Measurements from ENCODE around the gene PTMA.
"Not testable (repeated sequence)": the region's sequence is repeated elsewhere in the genome, so short reads cannot be mapped to it uniquely, and the experiment has no call there.

PTMA gene, protein sequence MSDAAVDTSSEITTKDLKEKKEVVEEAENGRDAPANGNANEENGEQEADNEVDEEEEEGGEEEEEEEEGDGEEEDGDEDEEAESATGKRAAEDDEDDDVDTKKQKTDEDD

DNA sequence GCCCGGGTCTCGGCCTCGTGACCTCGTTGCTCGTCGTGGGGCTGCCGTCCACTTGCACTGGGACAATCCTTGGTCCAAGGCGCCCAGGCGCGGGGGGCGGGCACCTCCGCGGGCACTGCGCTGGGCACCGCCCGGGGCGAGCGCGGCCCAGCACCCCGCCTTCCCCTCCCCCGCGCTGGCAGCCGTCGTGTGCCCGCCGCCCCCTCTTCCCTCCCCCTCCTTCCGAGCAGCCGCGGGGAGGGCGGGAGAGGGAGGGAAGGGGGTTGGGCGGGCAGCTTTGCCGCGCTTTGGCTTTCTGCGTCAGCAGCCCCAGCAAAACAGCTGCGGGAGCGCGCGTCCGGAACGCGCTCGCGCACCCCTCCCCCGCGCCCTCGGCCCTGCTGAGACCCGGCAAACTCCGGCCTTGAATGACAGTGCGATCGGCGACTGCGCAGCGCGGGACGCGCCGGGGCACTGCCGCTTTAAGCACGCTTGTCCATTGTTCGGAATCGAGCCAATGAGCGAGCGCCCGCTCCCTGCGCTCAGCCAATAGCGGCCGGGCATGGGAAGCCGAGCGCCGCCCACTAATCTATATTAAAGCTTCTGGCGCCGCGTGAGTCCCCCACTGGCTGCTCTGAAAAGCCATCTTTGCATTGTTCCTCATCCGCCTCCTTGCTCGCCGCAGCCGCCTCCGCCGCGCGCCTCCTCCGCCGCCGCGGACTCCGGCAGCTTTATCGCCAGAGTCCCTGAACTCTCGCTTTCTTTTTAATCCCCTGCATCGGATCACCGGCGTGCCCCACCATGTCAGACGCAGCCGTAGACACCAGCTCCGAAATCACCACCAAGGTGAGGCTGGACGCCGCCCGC, at the start of gene PTMA:
TSS of gene PTMA (plus strand) at position 599 of the 846 bp plus-strand sequence. CDS start at position 781, 182 bp downstream.
- DNase-seq (ENCODE audit: low read depth): peak; percentile 99

DNA sequence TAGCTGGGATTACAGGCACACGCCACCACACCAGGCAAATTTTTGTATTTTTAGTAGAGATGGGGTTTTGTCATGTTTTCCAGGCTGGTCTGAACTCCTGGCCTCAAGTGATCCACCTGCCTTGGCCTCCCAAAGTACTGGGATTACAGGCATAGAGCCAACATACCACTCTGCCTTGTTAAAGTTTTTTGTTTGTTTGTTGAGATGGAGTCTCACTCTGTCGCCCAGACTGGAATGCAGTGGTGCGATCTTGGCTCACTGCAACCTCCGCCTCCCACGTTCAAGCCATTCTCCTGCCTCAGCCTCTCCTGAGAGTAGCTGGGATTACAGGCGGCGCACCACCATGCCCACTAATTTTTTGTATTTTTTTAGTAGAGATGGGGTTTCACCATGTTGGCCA, 48.3 kb upstream of the PTMA start:
- not testable (repeated sequence) for DNase-seq (ENCODE audit: low read depth)

DNA sequence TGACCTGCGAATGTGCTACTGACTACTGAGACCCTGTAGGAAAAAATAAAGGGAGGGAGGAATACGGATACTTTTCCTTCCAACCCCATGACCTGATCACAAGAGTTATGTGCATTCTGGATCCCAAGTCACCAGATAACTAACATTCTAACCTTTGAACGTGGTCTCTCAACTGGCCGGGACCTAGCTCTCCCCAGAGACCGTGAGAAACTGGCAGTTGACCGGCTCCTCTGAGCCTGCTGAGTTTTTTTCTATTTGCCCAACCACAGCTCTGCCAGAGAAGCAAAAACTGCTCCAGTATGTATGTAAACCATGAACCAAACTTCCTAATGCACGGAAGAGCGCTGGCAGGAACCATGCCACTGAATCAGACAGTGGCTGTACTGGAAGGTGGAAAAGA, 47.5 kb upstream of the PTMA start:
- no peak for DNase-seq (ENCODE audit: low read depth)

DNA sequence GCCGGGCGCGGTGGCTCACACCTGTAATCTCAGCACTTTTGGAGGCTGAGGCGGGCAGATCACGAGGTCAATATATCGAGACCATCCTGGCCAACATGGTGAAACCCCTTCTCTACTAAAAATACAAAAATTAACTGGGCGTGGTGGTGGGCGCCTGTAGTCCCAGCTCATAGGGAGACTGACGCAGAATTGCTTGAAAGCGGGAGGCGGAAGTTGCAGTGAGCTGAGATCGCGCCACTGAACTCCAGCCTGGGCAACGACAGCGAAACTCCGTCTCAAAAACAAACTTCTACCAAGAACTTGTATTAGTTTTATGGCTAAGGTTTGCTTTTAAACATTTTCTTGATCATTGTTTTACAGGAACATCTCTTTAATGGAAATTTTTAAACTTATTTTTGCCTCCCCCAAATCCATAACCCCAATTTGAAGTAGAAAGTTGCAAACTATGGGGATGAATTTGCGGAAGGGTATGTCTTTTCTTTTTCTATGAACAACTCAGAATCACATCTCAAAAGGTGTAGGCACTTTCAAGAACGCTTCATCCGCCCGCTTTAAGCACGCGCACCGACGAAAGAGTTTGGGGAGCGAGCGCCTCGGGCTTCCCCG, 46.8 kb upstream of the PTMA start:
- DNase-seq (ENCODE audit: low read depth): no peak

DNA sequence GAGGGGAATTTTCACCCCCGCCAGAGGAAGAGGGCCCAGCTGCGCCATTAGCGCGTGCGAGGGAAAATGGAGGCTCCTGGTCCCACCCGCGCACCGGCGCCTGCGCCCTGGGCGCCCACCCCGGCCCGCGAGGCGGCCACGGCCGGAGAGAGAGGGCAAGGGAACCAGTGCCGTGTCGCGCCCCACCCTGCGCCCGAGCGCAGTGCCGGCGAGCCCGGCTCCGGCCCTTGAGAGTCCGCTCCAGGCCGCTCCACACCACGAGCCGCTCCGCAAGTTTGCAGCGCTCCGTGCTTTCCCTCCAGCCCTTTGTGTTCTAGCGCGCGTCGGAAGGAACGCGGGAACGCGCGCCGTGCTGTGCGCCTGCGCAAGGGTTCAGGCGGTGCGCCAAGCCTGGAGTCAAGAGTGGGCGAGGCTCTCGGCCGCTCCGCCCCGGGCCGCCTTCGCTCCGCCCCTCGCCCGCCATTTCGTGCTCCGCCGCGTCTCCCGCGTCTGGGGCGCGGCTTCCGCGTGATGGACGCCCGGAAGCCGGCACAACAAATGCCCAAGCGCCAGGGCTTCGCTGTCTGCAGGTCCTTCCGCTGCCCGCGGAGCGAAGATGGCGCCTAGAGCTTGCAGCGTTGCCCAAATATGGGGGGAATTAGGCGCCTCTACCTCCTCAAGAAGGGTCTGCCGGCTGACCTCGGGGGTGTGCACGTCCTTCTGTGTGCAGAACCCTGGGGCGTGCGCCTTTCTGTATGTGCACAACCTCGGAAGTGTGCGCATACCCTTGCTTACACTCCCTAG, 46.1 kb upstream of the PTMA start:
- peak; percentile 98 for DNase-seq (ENCODE audit: low read depth)

DNA sequence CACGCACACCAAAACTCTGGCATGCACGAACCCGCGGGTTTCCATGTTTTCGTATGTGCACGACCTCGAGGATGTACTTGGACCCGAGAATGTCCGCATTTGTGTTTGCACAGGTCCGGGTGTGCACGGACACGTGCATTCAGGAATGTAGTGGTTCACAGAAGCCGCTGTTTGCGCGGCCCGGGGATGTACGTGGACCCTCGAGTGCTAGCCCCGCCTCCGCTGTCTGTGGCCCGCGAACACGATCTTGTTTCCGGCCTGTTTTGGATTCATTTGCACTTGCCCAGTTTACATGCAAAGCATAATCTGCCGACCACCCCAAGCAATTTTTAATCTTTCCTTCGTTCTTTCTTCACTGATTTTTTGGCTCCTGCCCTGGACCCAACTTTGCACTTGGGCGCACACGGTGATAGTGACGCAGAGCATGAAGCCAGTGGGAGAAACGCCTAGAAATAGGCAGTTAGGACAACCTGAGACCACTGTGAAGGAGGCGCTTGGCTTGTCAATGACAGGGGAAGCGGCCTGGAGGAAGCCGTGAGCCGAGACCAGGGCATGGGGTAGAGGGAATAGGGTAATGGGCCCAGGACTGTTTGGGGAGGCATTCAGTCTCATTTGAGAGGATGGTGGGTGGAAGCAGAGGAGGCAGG, 45.4 kb upstream of the PTMA start:
- no peak for DNase-seq (ENCODE audit: low read depth)

DNA sequence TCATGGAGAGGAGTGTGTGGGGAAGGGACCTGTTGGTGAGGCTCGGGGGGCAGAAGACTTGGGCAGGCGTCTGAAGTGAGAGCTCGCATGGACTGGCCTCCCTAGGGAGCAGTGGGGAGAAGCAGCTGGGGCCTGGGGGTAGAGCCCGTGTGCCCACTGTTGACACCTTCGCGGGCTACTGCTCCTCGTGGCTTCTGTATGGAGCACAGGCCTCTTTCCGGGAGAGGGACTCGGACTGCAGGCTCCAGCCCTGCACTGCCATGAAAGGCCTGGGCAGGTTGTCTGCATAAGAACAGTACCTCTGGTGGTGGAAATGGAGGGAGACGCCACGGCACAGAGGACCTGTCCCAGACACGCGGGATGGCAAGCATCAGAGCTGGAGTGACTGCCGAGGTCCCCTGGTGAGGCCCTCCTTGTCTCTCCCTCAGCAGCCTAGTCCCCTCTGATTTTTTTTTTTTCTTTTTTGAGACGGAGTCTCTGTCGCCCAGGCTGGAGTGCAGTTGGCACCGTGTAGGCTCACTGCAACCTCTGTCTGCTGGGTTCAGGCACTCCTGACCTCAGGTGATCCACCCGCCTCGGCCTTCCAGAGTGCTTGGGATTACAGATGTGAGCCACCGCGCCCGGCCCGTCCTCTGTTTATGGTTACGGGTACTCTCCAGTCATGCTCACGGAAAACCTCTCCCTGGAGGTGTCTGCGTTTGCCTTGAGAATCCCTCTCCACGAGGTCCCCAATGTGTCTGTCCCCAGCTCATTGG, 44.7 kb upstream of the PTMA start:
- DNase-seq (ENCODE audit: low read depth): no peak

DNA sequence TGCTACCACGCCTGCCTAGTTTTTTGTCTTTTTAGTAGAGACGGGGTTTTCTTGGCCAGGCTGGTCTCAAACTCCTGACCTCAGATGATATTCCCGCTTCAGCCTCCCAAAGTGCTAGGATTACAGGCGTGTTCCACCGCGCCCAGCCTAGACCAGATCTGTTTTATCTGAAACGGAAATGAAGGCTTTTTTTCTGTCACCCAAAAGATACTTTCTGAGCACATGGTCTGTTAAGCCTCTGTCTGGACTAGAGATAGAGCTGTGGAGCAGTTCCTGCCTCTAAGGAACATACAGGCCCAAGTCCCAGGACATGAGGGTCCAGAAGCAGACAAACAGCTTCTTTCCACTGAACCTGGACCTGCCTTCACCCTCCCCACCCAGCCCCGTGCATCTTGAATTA, 43.6 kb upstream of the PTMA start:
- no peak for DNase-seq (ENCODE audit: low read depth)

DNA sequence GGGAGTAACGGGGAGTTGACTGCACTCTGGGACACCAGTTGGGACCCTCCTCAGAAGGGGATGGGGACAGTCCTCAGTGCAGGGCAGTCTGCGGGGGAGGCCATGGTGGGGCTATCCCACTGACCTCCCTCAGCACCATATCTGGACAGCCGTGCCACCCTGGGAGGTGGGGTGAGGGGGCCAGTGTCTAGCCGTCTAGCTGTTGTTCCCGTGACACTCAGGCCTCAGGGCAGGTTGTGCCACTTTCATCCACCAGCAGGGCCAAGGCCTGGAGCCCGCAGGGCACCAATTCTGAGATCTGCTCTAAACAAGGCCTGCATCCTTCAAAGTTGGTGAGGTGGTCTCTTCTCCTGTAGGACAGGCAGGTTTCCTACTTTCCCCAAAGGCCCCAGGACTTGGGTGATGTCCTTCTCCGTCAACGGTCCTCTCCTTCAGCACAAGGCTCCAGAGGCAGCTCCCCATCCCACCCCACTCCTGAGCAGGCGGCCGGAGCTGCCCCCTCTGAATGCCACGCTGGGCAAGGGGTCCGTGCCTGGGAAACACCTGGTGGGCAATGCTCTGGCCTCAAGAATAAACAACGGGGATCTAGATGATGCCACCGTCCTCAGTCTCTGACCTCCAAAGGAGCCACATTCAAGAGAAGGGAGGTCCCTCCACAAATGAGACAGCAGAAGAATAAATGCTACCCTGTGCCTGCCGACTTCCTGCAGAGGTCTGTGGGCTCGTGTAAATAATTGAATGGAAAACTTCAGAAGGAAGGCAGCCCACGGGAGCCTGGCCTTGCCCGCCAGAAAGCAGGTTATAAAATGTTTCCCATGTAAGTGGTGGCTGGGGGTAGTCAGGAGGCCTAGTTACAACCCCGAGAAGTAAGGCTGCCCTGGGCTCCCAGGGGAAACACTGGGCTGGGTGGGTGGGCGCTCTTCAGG, 42.8 kb upstream of the PTMA start:
- no peak for DNase-seq (ENCODE audit: low read depth)

DNA sequence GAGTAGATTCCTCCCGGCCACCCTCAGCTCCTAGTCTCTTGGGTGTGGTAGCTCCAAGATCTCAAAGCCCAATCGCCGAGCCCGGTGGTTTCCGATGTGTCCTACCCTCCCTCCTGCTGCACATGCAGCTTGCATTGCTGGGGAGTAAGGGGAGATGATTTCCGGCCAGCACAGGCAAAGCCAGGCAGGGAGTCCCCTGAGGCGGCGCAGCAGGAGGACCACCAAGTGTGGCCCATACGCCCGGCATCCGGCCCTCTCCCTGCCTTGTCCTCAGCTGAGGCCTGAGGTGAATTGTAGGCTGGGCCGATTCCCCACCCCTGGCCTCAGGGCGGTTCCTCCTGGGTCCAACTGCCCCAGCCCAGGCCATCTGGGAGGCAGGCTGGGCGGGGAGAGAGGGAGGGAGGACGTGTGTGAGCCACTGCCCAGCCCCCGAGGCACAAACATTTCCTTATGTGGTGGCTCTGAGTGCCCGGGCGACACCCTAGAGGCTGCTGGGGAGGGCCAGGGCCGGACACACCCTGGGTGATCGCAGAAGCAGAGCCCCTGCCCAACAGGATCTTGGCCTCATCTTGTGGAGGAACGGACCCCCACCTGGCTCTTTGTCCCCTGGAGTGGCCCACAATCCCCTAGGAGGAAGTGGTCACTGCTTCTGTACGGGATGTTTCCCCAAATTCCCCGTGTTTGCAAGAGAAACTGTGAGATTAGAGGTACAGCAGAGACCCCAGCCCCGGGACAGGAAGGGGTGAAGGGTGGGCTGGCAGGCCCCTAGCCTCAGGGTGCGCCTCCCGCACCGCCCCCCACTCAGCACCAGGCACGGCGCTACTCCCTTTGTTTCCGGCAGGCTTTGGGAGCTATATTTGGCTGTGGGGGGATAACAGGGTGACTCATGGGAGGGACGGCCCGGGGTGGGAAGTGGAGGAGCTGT, 41.9 kb upstream of the PTMA start:
- DNase-seq (ENCODE audit: low read depth): peak; percentile 94

DNA sequence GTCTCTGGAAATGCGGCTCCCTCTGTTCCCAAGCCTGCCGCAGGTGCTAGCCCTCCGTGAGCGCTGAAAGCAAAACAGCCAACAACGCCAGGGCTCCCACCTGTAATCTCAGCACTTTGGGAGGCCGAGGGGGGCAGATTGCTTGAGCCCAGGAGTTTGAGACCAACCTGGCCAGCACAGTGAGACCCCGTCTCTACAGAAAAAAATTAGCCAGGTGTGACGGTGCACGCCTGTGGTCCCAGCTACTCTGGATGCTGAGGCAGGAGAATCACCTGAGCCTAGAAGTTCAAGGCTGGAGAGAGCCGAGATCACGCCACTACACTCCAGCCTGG, 41.3 kb upstream of the PTMA start:
- no peak for DNase-seq (ENCODE audit: low read depth)

DNA sequence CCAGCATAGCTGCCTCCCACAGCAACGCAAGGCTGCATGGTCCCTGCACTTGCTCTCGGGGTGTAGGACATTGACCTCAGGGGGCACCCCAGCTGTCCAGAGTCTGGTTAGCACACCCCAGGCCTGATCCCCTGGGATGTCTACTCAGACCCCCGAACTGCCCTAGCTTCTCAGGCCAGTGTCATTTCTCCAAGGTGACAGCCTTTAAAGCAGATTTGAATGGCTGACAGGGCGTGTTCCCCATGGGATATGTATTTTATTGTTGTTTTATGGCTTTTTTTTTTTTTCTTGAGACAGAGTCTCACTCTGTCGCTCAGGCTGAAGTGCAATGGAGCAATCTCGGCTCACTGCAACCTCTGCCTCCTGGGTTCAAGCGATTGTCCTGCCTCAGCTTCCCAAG, 40.8 kb upstream of the PTMA start:
- no peak for DNase-seq (ENCODE audit: low read depth)

DNA sequence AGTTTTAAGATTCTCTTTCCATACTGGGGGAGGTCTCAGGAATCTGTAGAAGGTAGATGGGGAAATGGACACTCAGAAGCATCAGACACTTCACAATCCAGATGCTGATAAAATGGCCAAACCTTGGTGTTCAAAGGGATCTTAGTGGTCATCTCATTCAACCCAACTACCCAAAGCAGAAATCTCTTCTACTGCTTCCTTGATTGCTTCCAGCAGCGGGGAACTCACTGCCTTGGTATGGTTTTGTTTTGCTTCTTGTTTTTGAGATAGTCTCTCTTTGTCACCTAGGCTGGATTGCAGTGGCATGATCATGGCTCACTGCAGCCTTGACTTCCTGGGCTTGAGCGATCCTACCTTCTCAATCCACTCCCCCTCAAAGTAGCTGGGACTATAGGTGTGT, 39.3 kb upstream of the PTMA start:
- no peak for DNase-seq (ENCODE audit: low read depth)

DNA sequence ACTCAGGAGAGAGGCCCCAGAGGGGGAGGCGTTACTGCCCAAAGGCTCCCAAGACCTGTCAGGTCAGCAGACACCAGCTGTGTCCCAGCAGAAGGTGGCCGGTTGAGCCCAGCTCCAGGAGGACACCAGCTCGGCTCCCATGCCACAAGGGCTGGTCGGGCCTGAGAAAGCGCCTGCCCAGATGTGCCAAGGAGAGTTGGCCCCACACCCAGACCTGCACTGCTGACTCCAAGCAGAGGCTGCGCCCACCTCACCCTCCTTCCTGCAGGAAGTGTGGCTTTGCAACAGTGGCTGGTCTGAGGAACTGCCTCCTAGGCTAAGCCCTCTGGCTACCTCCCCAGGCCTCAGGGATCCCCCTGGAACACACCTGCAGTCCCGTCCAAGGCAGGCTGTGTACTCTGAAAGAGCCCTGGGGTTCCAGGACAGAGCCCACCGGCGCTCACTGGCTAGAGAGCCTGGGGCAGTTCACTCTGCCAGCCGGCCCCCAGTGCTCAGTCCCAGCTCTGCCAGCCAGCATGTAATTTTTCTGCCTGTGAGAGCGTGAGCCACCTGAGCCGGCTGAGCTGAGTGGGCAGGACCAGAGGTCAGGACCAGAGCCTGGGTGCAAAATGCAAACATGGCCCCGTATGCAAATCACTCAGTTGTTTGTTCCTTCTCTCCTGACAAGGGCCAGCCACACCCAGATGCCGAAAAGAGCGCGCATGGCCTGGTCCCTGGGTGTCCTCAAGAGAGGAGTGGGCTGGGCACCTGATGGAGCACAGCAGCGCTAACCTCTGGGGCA, 36.9 kb upstream of the PTMA start:
- DNase-seq (ENCODE audit: low read depth): no peak

DNA sequence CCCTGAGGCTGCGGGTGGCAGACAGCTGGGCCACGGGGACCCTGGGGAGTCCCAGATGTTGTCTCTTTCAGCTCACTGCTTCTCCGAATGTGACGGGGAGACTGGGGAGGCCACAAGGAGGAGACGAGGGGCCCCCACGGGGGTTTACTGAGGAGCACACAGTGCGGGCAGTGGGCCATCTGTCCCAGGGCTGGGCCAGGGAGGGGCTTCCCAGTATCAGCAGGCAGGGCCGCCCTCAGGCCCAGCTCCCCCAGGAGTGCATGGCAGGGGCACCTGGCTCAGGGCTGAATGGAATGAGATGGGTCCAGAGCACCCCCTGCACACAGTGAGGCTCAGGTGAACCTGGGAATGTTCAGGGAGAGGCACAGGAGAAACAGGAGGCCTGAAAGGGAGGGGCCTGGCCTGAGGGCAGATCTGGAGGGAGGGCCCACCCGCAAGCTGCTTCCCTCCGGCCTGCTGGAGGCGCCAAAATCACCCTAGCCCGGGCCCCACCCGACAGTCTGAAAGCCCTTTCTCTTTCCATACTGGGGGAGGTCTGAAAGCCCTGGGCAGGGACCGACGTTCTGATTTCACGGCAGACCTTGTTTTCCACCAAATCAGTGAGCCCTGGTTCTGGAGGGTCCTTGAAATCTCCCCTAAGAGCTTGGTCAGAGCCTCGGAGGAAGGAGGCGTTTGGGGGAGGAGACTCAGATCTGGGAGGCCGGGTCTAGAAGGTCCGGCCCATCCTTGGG, 35.5 kb upstream of the PTMA start:
- DNase-seq (ENCODE audit: low read depth): no peak

DNA sequence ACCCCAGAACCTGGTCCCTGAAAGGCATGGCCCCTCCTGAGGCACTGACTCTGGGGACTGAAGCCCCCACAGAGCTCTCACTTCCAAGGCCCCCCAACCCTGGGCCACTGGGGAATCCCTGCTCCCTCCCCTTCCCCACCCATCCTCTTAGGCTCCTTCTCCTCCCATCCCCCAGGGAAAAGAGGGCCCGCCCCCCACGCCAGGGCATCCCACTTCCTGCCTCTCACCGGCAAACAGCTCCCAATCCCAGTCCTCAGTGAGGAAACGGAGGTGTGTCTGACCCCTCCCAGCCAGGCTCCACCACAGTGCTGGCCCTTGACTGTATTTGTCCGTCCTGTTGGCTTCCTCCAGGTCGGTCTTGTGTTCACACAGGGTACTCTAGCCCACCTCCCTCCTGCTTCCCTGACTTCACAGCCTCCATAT, 35.0 kb upstream of the PTMA start:
- no peak for DNase-seq (ENCODE audit: low read depth)

DNA sequence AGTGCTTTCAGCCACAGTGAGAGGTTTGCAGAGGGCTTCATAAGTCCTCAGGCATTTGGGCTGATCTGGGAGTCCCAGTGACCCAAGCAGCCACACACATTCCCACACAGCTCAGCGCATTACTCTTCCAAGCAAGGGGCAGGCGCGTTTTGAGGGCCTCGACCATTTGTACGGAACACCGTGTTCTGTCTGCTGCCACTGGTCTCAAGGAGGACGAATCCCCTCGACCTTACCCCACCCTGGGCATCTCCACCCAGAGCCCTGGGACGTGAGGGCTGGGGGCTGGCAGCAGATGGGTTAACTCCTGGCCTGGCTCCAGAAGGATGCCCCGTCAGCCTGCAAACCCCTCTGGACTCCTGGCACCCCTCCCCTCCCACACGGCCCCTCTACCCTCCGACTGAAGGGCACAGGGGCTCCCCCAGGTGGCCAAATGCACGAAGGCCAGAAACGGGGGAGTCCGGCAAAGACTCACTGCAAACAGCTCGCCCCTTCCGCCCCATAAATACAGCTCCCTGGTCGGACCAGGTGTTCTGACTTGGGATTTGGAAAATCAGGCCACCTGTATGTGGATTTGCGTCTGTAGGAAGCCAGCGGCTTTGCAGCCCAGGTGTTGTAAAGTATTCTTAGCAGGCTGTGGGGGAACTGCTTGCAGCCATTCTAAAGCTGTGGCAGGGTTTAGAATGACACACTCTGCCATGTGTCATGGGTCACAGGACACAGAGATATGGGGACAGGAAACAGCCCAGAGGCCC, 33.6 kb upstream of the PTMA start:
- no peak for DNase-seq (ENCODE audit: low read depth)
